K562 (cell line): ENCODE measurements around the gene ARAP1. TPM values are rescaled to one million over a fixed set of nuclear protein-coding genes. Genes with fewer than 3 reads are reported as not detected.

Experiments
- ATAC-seq: fragments of 200-7000 bp; cut with Tn5 transposase; 3 replicates; pipeline ENCODE4 v1.9.1; 2020; ENCODE audit warnings: moderate library complexity
- BruUV-seq: library from RNA; stranded (reverse); fragments of 400-500 nt; replicated peaks from 2 replicates; lab custom pipeline; 2021; lab: Mats Ljungman, UMichigan
- CTCF ChIA-PET: fragments of 300-600 bp; formaldehyde crosslinking; extraction: SDS; loops from one replicate; lab custom pipeline; 2021; ENCODE audit warnings: low intra/inter-chr PET ratio; lab: Yijun Ruan, JAX
- POLR2A ChIA-PET: fragments of 300-600, 350-650 bp; sonication (Branson Sonifier 250); formaldehyde crosslinking; extraction: SDS; loops from one replicate; lab custom pipeline; 2021; ENCODE audit warnings: antibody characterized with exemption, inconsistent platforms; lab: Yijun Ruan, JAX
- DNase-seq, 4 experiments: peaks; one replicate each; pipeline versions ENCODE4 v3.0.0 to v3.0.0-alpha.2; 2011 to 2018; ENCODE audit warnings: low spot score in 3 of 4, mixed read lengths in 3 of 4; ENCODE audit errors: extremely low read depth in 1 of 4
- FAIRE-seq: peaks from 2 replicates; lab custom pipeline; 2011; peaks lifted over from hg19 to GRCh38; lab: Jason Lieb, UNC
- H2AFZ ChIP-seq: 2 replicates; pipeline ENCODE4 v1.6.0; 2011; ENCODE audit warnings: low read depth, low read length, control low read depth, inconsistent platforms
- H3K27ac ChIP-seq: fragments of 200-600 bp; 3 replicates; pipeline ENCODE4 v1.8.0; 2011; ENCODE audit warnings: low read depth, mild to moderate bottlenecking, control low read depth, inconsistent platforms, low read length, moderate library complexity, mixed read lengths; ENCODE audit errors: extremely low read depth
- H3K27me3 ChIP-seq, 2 experiments: fragments of 300-600 bp in 1 of 2; 2 replicates in 1 of 2; 3 replicates in 1 of 2; pipeline versions ENCODE4 v1.6.0 to v1.8.0; 2011; ENCODE audit warnings: inconsistent platforms in 2 of 2, low read length in 2 of 2, mild to moderate bottlenecking in 1 of 2, mixed read lengths in 1 of 2, moderate library complexity in 1 of 2; ENCODE audit not compliant: control insufficient read depth in 2 of 2, insufficient read depth in 2 of 2
- H3K36me3 ChIP-seq: fragments of 300-600 bp; 3 replicates; pipeline ENCODE4 v1.8.0; 2011; ENCODE audit warnings: mild to moderate bottlenecking, low read length, inconsistent platforms; ENCODE audit not compliant: control insufficient read depth, insufficient read depth
- H3K4me1 ChIP-seq, 2 experiments: fragments of 200-600 bp in 1 of 2; replicated peaks in 1 of 2; 2 replicates in 1 of 2; 3 replicates in 1 of 2; pipeline versions ENCODE4 v1.5.1 to v1.8.0; 2011; ENCODE audit warnings: inconsistent platforms in 2 of 2, low read length in 2 of 2, mild to moderate bottlenecking in 1 of 2, mixed read lengths in 1 of 2, moderate library complexity in 1 of 2; ENCODE audit not compliant: control insufficient read depth in 2 of 2, insufficient read depth in 2 of 2
- H3K4me2 ChIP-seq: 2 replicates; pipeline ENCODE4 v1.6.1; 2011; ENCODE audit warnings: low read length, control low read depth, inconsistent platforms, mixed read lengths; ENCODE audit not compliant: insufficient read depth
- H3K4me3 ChIP-seq: fragments of 200-600 bp; sonication (generic), shearing (Covaris generic); 2 replicates; pipeline ENCODE4 v1.5.1; 2016; ENCODE audit warnings: control low read depth, inconsistent platforms
- H3K79me2 ChIP-seq: fragments of 200-600 bp; 3 replicates; pipeline ENCODE4 v1.8.0; 2011; ENCODE audit warnings: low read length, inconsistent platforms; ENCODE audit not compliant: control insufficient read depth, insufficient read depth
- H3K9ac ChIP-seq, 2 experiments: 2 replicates each; pipeline versions ENCODE4 v1.6.0 to v1.6.1; 2011; ENCODE audit warnings: low read depth in 2 of 2, low read length in 2 of 2, control low read depth in 1 of 2, inconsistent platforms in 1 of 2, mild to moderate bottlenecking in 1 of 2, mixed read lengths in 1 of 2; ENCODE audit not compliant: insufficient read depth in 1 of 2
- H3K9me1 ChIP-seq: one replicate; pipeline ENCODE4 v1.6.0; 2011; ENCODE audit warnings: inconsistent platforms, mild to moderate bottlenecking, low read length, moderate library complexity; ENCODE audit not compliant: control insufficient read depth, insufficient read depth
- H3K9me3 ChIP-seq: replicated peaks from 2 replicates; pipeline ENCODE4 v1.5.1; 2011; ENCODE audit warnings: low read depth, low read length, inconsistent platforms; ENCODE audit not compliant: control insufficient read depth, insufficient read depth
- H4K20me1 ChIP-seq: replicated peaks from 2 replicates; pipeline ENCODE4 v1.6.1; 2011; ENCODE audit warnings: low read length, inconsistent platforms, mixed read lengths; ENCODE audit not compliant: control insufficient read depth, insufficient read depth
- ARNT ChIP-seq, 2 experiments: fragments of 450-650 bp; IDR thresholded peaks; 2 replicates each; pipeline ENCODE4 v1.6.1; 2016; ENCODE audit warnings: mild to moderate bottlenecking in 1 of 2
- CBX3 ChIP-seq, 2 experiments: IDR thresholded peaks; 1 replicate in 1 of 2; 2 replicates in 1 of 2; pipeline ENCODE4 v1.6.1; 2012; ENCODE audit warnings: inconsistent platforms in 2 of 2, low read length in 2 of 2, borderline replicate concordance in 1 of 2, control low read depth in 1 of 2
- POLR2G ChIP-seq: fragments of 200-400 bp; formaldehyde crosslinking; IDR thresholded peaks from 2 replicates; pipeline ENCODE4 v1.6.1; 2017; ENCODE audit warnings: low read depth, mild to moderate bottlenecking, antibody characterized with exemption, low read length, moderate library complexity
- ZNF134 ChIP-seq: fragments of 250-450 bp; sonication (Bioruptor Pico); conservative IDR thresholded peaks from 2 replicates; pipeline ENCODE4 v1.4.0; 2020
- WGBS: fragments of 100-300 bp; shearing (Covaris generic); methylation state at CpG from one replicate; pipeline ENCODE4 v1.1.6; 2016; ENCODE audit warnings: low coverage, mixed read lengths; ENCODE audit not compliant: insufficient coverage; ENCODE audit errors: missing lambda C conversion rate; 5-methylcytosine and 5-hydroxymethylcytosine counted together
- in situ Hi-C: fragments of 300-500 bp; cut with MboI; formaldehyde crosslinking; loops from 4 replicates; pipeline ENCODE4 v1.15.0; 2018; ENCODE audit warnings: inconsistent platforms, mixed read lengths
- intact Hi-C: fragments of 100-400 bp; cut with micrococcal nuclease; formaldehyde crosslinking; loops from 2 replicates; pipeline ENCODE4 v1.14.2; 2022
- polyA plus RNA-seq, 8 experiments: library from polyadenylated mRNA; depleted of rRNA in 4 of 8; stranded (reverse) in 5 of 8; unstranded in 3 of 8; fragments of >200 nt; fragmentation: Nextera tagmentation in 2 of 8; fragmentation: Illumina TruSeq in 1 of 8; extraction: Ambion mirVana in 2 of 8; extraction: Trizol in 1 of 8; gene quantifications; 2 replicates each; pipeline versions ENCODE4 v1.2.1 to v1.2.3, GENCODE V29; 2011 to 2014; ENCODE audit warnings: inconsistent platforms in 1 of 8, missing spikeins in 1 of 8
- total RNA-seq, 7 experiments: library from RNA; depleted of rRNA in 6 of 7; stranded (reverse); fragments of >200 nt in 6 of 7; fragmentation: Illumina TruSeq in 2 of 7; extraction: Trizol in 2 of 7; gene quantifications; 2 replicates each; pipeline versions ENCODE4 v1.2.1 to v1.2.3, GENCODE V29; 2011 to 2021; ENCODE audit warnings: low replicate concordance in 1 of 7

The ARAP1 gene
- total and polyA plus RNA-seq, 9 of the 15 experiments (the other 6 are each of a cell fraction or from before 2014, with no cell fraction given), result 0.23 to 67.0 (median 24.6) TPM

DNA sequence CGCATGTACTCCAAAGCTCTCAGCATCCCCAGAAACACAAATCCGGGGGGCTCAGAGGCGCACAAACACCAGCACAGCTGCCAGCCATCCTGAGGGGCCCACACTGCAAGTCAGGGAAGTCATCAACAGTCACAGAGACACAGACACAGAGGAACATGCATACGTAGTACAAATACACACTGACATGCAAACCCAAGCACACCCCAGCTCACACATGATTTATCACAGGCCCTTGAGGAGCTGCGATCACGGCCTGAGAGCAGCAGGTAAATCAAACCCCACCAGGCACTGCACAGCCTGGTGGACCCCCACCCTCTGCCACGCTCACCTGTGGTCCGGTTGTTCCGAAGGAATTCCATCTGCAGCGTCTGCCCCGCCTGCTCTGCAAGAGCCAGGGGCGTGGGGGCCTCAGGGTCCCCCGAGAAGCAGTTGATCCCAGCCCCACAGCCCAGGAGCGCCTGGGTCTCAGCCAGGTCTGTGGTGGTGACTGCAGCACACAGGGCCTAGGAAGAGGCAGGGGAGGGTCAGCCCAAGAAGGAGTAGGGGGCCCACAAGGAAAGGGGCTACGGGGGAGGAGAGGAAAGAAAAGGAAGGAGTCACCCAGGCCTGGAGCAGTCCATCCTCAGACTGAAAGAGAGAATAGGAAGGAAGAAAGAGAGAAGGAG, 49.5 kb downstream of the ARAP1 start:
- Histone ChIP-seq H3K27me3 (no peaks in the 10 kb centered on the region), H3K36me3 (peaks cover 87% of the 10 kb centered on the region; the same call in 2 of the 3 replicates), H3K4me3 (no peak overlapping the region), H3K4me2 (no peak overlapping the region), H3K9me3 (no peaks in the 10 kb centered on the region), H3K9me1 (peaks cover 4% of the 10 kb centered on the region), H3K27ac (no peak overlapping the region), H3K4me1 (peaks cover 0 to 38% of the 10 kb centered on the region in 2 experiments; a peak in 2 of 5 replicates), H3K9ac (no peak overlapping the region), H3K79me2 (no peaks in the 10 kb centered on the region), H2AFZ (no peak overlapping the region), H4K20me1 (no peaks in the 10 kb centered on the region)
- in situ Hi-C loops, result no loop called here
- ChIA-PET CTCF (no interaction called here), POLR2A (interaction anchor here (0.6 to 1.0 kb wide), 4 partner anchors 14 to 579 kb away, joined by 3 to 4 read pairs (median 4); no protein-coding TSS in a partner anchor)
- DNase-seq (no peak), FAIRE-seq (no peak), ATAC-seq (no peak)
- WGBS, result 98% methylated on average over 13 of the region's 15 CpGs
- TF ChIP-seq CBX3 (IDR thresholded peaks at IDR 0.05; ENCODE audit: borderline replicate concordance in 1 of 2, low read length in 2 of 2) (no peak), POLR2G (0 out of 2 replicates have a peak, but pooled peaks have one; percentile 12)
- intact Hi-C loops, result no loop called here
- no TSS peak for BruUV-seq

DNA sequence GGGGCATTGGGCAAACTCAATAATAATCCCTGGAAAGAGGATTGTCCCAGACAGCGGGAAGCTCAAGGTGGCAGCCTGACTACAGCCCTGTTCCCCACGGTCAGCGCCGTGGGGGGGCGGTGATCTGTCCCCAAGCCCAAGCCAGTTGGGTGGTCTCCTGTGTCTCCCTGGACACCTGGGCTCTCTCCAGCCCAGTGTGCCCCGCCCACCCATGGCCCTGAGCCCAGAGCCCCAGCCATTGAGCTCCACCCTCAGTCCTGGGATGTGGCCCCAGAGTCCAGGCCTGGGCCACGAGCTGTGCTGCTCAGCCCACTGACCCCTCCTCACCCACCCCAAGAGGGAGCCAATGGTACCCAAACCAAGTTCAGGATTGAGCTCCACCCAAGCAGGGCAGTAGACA, 50.1 kb downstream of the ARAP1 start:
- Histone ChIP-seq H4K20me1 (no peaks in the 10 kb centered on the region; the same call in 1 of the 2 replicates), H3K9me1 (peaks cover 8% of the 10 kb centered on the region), H3K4me2 (no peak overlapping the region), H3K9ac (no peak overlapping the region), H3K79me2 (no peaks in the 10 kb centered on the region), H3K36me3 (peaks cover 86% of the 10 kb centered on the region; the same call in 2 of the 3 replicates), H3K27ac (no peak overlapping the region), H3K27me3 (no peaks in the 10 kb centered on the region), H3K9me3 (no peaks in the 10 kb centered on the region), H3K4me1 (peaks cover 5 to 44% of the 10 kb centered on the region in 2 experiments; a peak in 4 of 5 replicates), H3K4me3 (no peak overlapping the region), H2AFZ (no peak overlapping the region)
- WGBS, result 88% methylated on average over 6 of the region's 7 CpGs
- TF ChIP-seq ZNF134 (no peak), ARNT (IDR thresholded peaks at IDR 0.05) (no peak), POLR2G (0 out of 2 replicates have a peak, but pooled peaks have one; percentile 28)
- in situ Hi-C loops (no loop called here), intact Hi-C loops (no loop called here)
- ChIA-PET CTCF (no interaction called here), POLR2A (interaction anchor here (0.6 kb wide), 1 partner anchor 580 kb away, joined by 3 read pairs; no protein-coding TSS in a partner anchor)
- no TSS peak for BruUV-seq
- ATAC-seq (no peak), DNase-seq (no peak), FAIRE-seq (no peak)
